Embryonic facial prominence (tissue), 1 donor: ENCODE data around the gene SPATA17.

Experiments used
- DNase-seq: peaks from one replicate; pipeline ENCODE4 v3.0.0-alpha.2; 2016; ENCODE audit errors: extremely low spot score

The SPATA17 gene

DNA sequence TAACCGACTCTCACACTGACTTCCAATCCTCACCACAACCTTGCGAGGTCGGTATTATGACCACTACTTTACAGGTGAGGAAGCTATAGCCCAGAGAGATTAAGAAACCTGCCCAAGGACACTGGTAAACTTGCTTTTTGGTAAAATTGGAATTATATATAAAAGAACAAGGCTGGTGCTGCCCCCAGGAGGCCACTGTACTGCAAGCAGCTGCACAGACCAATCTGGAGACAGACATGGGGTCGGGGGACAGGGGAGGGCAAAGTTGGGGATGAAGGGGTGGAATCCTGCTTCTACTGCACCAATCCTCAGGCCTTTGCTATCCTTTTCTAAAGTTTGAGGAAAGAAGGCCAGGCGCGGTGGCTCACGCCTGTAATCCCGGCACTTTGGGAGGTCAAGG, 280.8 kb downstream of the SPATA17 start:
- DNase-seq: no peak

DNA sequence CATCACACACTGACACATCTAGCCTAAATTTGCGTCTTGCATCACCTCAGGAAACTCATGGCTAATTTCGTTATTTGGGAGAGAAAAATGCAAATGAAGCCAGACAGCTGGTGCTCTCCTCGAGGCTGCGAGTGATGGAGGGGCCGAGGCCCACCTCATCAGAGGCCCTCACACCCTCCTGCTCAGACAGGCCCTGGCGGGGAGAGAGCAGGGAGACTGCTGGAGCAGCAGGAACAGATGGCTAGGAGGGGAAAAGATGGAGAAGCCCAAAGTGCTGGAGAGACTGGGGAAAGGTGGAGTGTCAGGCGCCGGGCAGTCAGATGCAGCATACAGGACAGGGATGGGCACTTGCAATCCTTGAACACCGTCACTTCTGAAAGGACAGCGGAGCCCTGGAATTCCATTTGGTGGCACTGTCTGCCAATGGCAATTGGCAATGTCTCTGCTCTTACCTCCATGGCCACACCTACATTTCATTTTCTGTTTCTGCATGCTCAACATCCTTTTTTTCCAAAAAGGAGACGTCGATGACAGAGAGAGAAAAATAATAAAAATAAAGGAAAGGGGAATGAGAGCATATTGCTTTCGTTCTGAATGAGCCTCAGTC, 286.2 kb downstream of the SPATA17 start:
- no peak for DNase-seq

- DNase-seq: no peak
Observed at GRCh38 chr1:217919683-217920388, 288.7 kb downstream of the SPATA17 start.
